Activated CD8-positive, alpha-beta T cell treated with anti-CD3 and anti-CD28 coated beads for 36 hours (primary cell): ENCODE results near the gene ECI1. TPM values are rescaled to one million over a fixed set of nuclear protein-coding genes. Genes with fewer than 3 reads are reported as not detected.
"Not testable (repeated sequence)": the region's sequence is repeated elsewhere in the genome, so short reads cannot be mapped to it uniquely, and the experiment has no call there.

Source experiments
- ATAC-seq: fragments of 200-7000 bp; cut with Tn5 transposase; one replicate; pipeline ENCODE4 v1.10.0; 2021; ENCODE audit warnings: mild to moderate bottlenecking, moderate library complexity
- CTCF ChIA-PET: fragments of 350-600 bp; sonication (Branson Sonifier 250); formaldehyde crosslinking; loops from one replicate; lab custom pipeline; 2021; ENCODE audit warnings: antibody characterized with exemption; lab: Charles Lee
- POLR2A ChIA-PET: fragments of 350-600 bp; sonication (Branson Sonifier 250); formaldehyde crosslinking; loops from one replicate; lab custom pipeline; 2021; ENCODE audit warnings: antibody characterized with exemption; lab: Charles Lee
- DNase-seq: peaks from one replicate; pipeline ENCODE4 v3.0.0-alpha.2; 2020
- H3K27ac Mint-ChIP-seq: one replicate; pipeline ENCODE4 v1.8.0; 2021; ENCODE audit warnings: mild to moderate bottlenecking, mixed read lengths
- H3K27me3 Mint-ChIP-seq: one replicate; pipeline ENCODE4 v1.8.0; 2021; ENCODE audit warnings: mixed read lengths
- H3K36me3 Mint-ChIP-seq: one replicate; pipeline ENCODE4 v1.8.0; 2021; ENCODE audit warnings: low read depth, mixed read lengths
- H3K4me1 Mint-ChIP-seq: one replicate; pipeline ENCODE4 v1.8.0; 2021; ENCODE audit warnings: low read depth, mixed read lengths
- H3K4me3 Mint-ChIP-seq: one replicate; pipeline ENCODE4 v1.8.0; 2021; ENCODE audit warnings: mild to moderate bottlenecking, moderate library complexity, mixed read lengths
- H3K9me3 Mint-ChIP-seq: one replicate; pipeline ENCODE4 v1.8.0; 2021; ENCODE audit warnings: mixed read lengths
- CTCF ChIP-seq: fragments of 200-600 bp; IDR thresholded peaks from one replicate; pipeline ENCODE4 v1.8.0; 2022; ENCODE audit warnings: antibody characterized with exemption, mild to moderate bottlenecking
- intact Hi-C: fragments of 100-400 bp; cut with micrococcal nuclease; formaldehyde crosslinking; loops from one replicate; pipeline ENCODE4 v1.10.0; 2022
- total RNA-seq, 2 experiments: library from RNA; stranded (reverse); gene quantifications; one replicate each; pipeline ENCODE4 v1.2.3, GENCODE V29; 2021

Gene ECI1
- total RNA-seq, 2 experiments from 2014 or later: 37.4 to 40.5 TPM

- H3K9me3 Mint-ChIP-seq: no peaks in the 10 kb centered on the region
- no peak for ATAC-seq
Measured at GRCh38 chr16:2244301-2244700, 7.1 kb downstream of the ECI1 start.

GRCh38 chr16:2243781-2244180 is 7.6 kb downstream of the ECI1 start:
- TF ChIP-seq CTCF: no peak
- Mint-ChIP-seq H3K4me1 (no peaks in the 10 kb centered on the region), H3K27ac (no peak overlapping the region), H3K27me3 (no peaks in the 10 kb centered on the region), H3K9me3 (no peaks in the 10 kb centered on the region), H3K4me3 (no peak overlapping the region), H3K36me3 (peaks cover 14% of the 10 kb centered on the region)
- no peak for DNase-seq
- intact Hi-C loops: no loop called here
- CTCF ChIA-PET: no interaction called here
- no peak for ATAC-seq
- POLR2A ChIA-PET: interaction anchor here (1.0 to 2.0 kb wide), 2 partner anchors 8 to 10 kb away, joined by 4 to 9 read pairs; partner anchors contain the start of gene ECI1

More at GRCh38 chr16:2244301-2244700, 7.1 kb downstream of the ECI1 start:
- TF ChIP-seq CTCF: no peak
- Mint-ChIP-seq H3K4me1 (no peaks in the 10 kb centered on the region), H3K27ac (no peak overlapping the region), H3K36me3 (peaks cover 14% of the 10 kb centered on the region), H3K4me3 (no peak overlapping the region), H3K27me3 (no peaks in the 10 kb centered on the region)
- POLR2A ChIA-PET: no interaction called here
- DNase-seq: no peak
- CTCF ChIA-PET: no interaction called here
- intact Hi-C loops: no loop called here

GRCh38 chr16:2243031-2243528 is 8.3 kb downstream of the ECI1 start:
- Mint-ChIP-seq H3K4me3 (no peak overlapping the region), H3K4me1 (no peaks in the 10 kb centered on the region), H3K27me3 (no peaks in the 10 kb centered on the region), H3K9me3 (no peaks in the 10 kb centered on the region), H3K36me3 (peaks cover 10% of the 10 kb centered on the region), H3K27ac (no peak overlapping the region)
- POLR2A ChIA-PET: interaction anchor here (1.0 to 2.0 kb wide), 3 partner anchors 9 to 19 kb away, joined by 3 to 9 read pairs (median 4); partner anchors contain the start of gene ECI1
- no peak for TF ChIP-seq CTCF
- DNase-seq: no peak
- intact Hi-C loops: no loop called here
- ATAC-seq: no peak
- CTCF ChIA-PET: no interaction called here

GRCh38 chr16:2242598-2242997 is 8.8 kb downstream of the ECI1 start:
- H3K36me3 Mint-ChIP-seq: peaks cover 10% of the 10 kb centered on the region
- ATAC-seq (no peak), DNase-seq (no peak)
- no peaks in the 10 kb centered on the region for H3K27me3 Mint-ChIP-seq
- no peak overlapping the region for H3K4me3 Mint-ChIP-seq
- ChIA-PET POLR2A (interaction anchor here (1.0 to 2.0 kb wide), 4 partner anchors 8 to 20 kb away, joined by 3 to 9 read pairs (median 5); partner anchors contain the start of gene ECI1), CTCF (no interaction called here)
- H3K9me3 Mint-ChIP-seq: no peaks in the 10 kb centered on the region
- H3K4me1 Mint-ChIP-seq: no peaks in the 10 kb centered on the region
- H3K27ac Mint-ChIP-seq: no peak overlapping the region
- intact Hi-C loops: no loop called here
- no peak for TF ChIP-seq CTCF

GRCh38 chr16:2240331-2240730 is 11.1 kb downstream of the ECI1 start:
- POLR2A ChIA-PET: interaction anchor here (0.5 to 1.3 kb wide), 4 partner anchors 10 to 17 kb away, joined by 3 read pairs; partner anchors contain the start of gene E4F1
- H3K27me3 Mint-ChIP-seq, DNase-seq, ATAC-seq, H3K27ac Mint-ChIP-seq, intact Hi-C loops, H3K9me3 Mint-ChIP-seq, H3K4me3 Mint-ChIP-seq, H3K36me3 Mint-ChIP-seq, H3K4me1 Mint-ChIP-seq, CTCF ChIA-PET: not testable (repeated sequence)
